ENCODE results near the gene TMEM125.

TMEM125 gene

DNA sequence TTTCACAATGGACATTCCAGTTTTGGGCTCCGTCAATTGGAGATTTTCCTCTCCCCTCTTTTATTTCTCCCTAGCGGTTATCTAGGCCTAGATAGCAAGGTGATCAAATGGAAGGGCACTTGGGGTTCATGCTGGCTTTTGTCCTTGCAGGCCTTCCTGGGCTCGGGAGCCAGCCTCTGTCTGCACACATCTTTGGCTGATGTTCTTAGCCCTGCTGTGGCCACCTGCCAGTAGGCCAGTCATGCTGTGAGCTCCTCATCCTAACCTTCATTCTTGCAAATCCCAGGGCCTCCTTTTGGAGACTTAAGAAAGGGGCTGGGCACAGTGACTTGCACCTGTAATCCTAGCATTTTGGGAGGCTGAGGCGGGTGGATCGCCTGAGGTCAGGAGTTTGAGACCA lies 44.5 kb downstream of the TMEM125 start:
- no peak for DNase-seq

DNA sequence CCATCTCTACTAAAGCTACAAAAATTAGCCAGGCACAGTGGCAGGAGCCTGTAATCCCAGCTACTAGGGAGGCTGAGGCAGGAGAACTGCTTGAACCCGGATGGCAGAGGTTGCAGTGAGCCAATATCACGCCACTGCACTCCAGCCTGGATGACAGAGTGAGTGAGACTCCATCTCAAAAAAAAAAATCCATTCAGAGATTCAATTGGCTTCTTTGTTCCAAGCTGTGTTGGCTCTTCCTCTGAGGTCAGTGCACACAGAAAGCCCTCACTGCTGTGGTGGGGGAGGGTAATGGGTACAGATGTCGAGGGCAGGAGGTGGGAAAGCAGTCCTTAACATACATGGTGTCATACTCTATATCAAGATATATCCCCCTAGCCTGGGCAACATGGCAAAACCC lies 45.7 kb downstream of the TMEM125 start:
- no peak for DNase-seq

DNA sequence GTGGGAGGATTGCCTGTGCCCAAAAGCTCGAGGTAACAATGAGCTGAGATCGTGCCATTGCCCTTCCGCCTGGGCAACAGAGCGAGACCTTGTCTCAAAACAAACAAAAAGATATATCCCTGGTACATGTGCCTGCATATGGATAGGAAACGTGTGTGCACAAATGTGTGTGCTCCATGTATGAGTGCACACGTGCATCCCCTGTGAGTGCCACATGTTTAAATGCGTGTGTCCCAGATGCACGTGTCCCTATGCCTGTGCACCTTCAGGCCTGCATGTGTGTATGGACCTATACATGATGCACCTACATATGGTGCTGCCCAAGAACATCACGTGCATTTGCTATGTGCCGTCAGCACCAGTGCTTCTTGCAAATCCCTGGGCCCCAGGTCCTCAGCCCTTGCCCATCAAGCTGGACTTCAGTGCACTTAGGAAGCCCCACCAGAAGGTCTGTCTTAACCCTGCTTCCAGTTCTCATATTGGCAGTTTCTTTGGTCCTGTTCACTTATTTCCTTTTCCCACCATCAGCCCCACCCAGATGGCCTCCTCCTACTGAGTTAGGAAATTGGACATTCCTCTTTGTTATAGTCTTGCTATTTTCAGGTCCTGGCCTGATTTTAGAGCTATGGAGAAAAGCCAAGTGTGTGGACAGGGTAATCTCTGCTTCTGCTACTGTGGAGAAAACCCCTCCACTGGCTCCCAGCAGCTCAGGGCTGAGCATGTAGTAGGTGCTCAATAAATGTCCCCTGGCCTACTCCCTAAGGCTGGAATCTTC lies 46.4 kb downstream of the TMEM125 start:
- no peak for DNase-seq

DNA sequence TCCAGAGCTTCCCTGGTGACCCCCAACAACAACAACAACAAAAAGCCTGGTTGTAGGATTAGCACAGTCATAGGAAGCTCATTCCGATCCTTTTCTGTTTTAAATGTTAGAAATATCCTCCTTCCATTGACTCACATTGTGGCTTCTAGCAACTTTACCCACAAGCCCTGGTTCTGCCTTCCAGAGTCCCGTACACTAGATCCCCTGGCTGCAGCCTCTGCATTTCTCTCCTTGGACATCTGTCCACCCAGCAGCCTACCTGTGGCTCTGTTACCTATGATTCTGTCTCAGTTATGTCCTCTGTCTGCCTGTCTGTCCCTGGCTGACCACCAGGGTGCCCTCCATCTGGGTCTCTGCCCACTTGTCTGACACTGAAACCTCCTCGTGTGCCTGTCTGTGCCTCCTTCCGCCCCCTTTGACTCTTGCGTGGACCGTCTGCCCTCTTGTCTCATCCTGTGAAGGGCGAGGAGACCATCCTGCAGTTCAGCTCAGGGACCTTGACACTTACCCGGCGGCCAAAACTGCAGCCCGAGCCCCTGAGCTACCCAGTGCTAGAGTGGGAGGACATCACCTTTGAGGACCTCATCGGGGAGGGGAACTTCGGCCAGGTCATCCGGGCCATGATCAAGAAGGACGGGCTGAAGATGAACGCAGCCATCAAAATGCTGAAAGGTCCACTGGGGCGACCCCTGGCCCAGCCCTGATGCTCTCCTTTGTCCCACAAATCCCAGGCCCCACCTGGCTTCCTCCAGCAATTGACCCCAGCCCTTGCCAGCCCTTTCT lies 47.1 kb downstream of the TMEM125 start:
- DNase-seq: no peak

DNA sequence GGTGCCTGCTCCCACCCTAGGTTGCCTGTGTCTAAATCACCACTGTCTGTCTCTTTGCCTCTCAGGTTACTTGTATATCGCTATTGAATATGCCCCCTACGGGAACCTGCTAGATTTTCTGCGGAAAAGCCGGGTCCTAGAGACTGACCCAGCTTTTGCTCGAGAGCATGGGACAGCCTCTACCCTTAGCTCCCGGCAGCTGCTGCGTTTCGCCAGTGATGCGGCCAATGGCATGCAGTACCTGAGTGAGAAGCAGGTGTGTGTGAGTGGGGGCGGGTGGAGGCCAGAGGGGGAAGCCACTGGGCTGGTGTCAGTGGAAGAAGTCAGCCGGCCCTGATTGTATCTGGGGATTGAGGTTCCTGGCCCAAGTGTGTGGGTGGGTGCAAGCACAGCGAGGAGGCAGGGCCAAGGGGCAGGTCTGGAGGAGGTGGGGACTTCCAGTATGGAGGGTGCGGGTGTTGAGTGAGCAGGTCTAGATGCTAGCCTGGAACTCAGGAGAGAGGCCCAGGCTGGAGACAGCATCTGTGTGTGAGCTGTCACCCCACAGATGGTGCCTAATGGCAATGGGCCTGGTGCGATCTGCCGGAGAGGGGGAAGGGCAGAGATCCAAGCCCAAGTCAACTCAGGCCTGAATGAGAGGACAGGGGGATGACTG lies 48.2 kb downstream of the TMEM125 start:
- no peak for DNase-seq

DNA sequence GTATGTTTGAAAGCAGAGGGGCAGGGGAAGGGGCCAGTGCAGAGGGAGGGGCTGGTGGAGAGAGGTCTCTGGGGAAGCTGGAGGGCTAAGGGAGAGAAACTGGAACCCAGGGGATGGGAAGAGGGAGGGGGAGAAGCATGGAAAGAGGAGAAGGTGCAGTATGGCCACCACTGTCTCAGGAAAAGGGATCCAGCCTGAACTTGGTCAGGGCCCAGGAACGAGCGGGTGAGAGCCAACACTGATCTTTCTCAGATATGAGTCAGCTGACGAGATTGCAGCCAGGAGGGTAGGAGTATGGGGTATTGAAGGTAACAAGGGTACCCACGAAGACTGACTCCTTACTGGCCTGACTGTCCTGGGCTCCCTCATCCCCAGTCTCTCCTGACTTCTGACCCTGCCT lies 49.0 kb downstream of the TMEM125 start:
- DNase-seq: no peak

DNA sequence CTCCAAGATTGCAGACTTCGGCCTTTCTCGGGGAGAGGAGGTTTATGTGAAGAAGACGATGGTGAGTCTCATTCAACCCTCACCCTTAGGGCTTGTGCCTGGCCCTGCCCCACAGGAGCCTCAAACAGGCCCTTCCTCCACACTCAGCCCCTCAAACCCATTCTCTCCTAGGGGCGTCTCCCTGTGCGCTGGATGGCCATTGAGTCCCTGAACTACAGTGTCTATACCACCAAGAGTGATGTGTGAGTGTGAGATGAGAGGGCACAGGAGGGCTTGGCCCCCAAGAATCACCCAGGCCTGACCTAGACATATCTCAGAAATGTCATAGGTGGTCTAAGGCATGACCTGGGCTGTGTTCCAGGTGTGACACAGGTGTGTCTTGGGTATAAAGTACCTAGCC lies 49.5 kb downstream of the TMEM125 start:
- DNase-seq: no peak

DNA sequence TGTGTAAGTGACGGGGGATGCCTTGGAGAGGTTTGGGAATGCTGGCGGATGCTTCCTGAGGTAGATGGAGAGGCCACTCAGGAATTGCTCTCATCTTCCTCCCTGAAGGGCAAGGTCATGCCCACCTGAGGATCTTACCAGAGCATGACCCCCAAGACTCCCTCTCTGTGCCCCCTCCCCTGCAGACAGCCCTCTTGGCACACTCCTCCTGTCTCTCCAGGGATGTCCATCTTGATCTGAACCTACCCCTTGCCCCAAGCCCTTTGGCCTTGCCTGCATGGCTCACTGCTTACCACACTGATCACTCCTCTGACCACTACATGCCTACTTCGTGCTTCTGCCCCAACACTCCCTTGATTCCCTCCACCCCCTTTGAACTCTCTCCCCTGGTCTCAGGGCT lies 50.0 kb downstream of the TMEM125 start:
- no peak for DNase-seq

DNA sequence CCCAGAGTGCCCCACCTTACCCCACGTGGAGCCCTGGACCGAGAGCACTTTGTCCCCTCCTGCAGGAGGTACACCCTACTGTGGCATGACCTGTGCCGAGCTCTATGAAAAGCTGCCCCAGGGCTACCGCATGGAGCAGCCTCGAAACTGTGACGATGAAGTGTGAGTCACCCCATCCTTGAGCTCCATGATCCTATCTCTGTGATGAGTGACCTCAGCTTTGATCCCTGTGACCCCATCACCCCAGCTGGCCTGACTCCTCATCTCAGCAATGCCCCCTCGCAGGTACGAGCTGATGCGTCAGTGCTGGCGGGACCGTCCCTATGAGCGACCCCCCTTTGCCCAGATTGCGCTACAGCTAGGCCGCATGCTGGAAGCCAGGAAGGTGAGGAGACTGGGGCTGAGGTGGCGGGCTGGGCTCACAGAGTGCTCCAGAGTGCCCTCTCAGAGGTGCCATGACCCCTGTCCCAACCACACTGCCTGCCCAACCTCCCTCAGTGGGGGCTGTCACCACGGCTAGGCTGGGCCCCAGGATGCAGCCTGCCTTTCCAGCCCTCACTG lies 51.6 kb downstream of the TMEM125 start:
- no peak for DNase-seq

DNA sequence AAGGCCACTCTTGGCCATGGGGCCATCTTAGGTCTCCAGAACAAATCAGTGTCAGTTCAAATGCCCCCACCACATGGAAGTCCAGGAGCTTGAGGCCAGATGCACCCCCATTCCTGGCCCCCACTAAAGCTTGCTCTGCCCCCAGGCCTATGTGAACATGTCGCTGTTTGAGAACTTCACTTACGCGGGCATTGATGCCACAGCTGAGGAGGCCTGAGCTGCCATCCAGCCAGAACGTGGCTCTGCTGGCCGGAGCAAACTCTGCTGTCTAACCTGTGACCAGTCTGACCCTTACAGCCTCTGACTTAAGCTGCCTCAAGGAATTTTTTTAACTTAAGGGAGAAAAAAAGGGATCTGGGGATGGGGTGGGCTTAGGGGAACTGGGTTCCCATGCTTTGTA lies 52.7 kb downstream of the TMEM125 start:
- DNase-seq: no peak
